Activated T-helper 1 cell treated with anti-CD3 and anti-CD28 coated beads, Interleukin-2, amount 50 U/mL, for 16 hours (primary cell): Measurements from ENCODE around the gene NCBP3.
"Not testable (repeated sequence)": the region's sequence is repeated elsewhere in the genome, so short reads cannot be mapped to it uniquely, and the experiment has no call there.

ENCODE experiments used
- DNase-seq, 2 donors: peaks; one replicate each; pipeline ENCODE4 v3.0.0-alpha.2; 2020; ENCODE audit warnings: low read depth in 1 of 2, low spot score in 1 of 2

Gene NCBP3

GRCh38 chr17:3848229-3848835, 2.3 kb upstream of the NCBP3 start:
- DNase-seq = no peak

- DNase-seq = no peak
Measured at GRCh38 chr17:3847165-3847670, 1.2 kb upstream of the NCBP3 start.

- DNase-seq = no peak
Measured at GRCh38 chr17:3846437-3847164, 555 bp upstream of the NCBP3 start.

- DNase-seq = peak in 1 of 2 donors; percentile 9
Measured at GRCh38 chr17:3845291-3845620, 790 bp downstream of the NCBP3 start.

- not testable (repeated sequence) for DNase-seq
Measured at GRCh38 chr17:3844556-3844955, 1.5 kb downstream of the NCBP3 start.

- peak in 1 of 2 donors; percentile 12 for DNase-seq
Measured at GRCh38 chr17:3843935-3844516, 2.0 kb downstream of the NCBP3 start.

GRCh38 chr17:3838206-3838605, 7.8 kb downstream of the NCBP3 start:
- DNase-seq = no peak

- no peak for DNase-seq
Measured at GRCh38 chr17:3836551-3836950, 9.5 kb downstream of the NCBP3 start.

GRCh38 chr17:3835410-3836229, 10.4 kb downstream of the NCBP3 start:
- no peak for DNase-seq

GRCh38 chr17:3834811-3835210, 11.2 kb downstream of the NCBP3 start:
- no peak for DNase-seq

GRCh38 chr17:3828852-3829232, 17.2 kb downstream of the NCBP3 start:
- no peak for DNase-seq

GRCh38 chr17:3828151-3828851, 17.7 kb downstream of the NCBP3 start:
- DNase-seq = no peak

- DNase-seq = peak; percentile 27 to 35
Measured at GRCh38 chr17:3827124-3827773, 18.8 kb downstream of the NCBP3 start.

GRCh38 chr17:3826191-3826590, 19.9 kb downstream of the NCBP3 start:
- DNase-seq = no peak

- DNase-seq = no peak
Measured at GRCh38 chr17:3821101-3821500, 24.9 kb downstream of the NCBP3 start.

GRCh38 chr17:3818786-3819185, 27.3 kb downstream of the NCBP3 start:
- no peak for DNase-seq

- no peak for DNase-seq
Measured at GRCh38 chr17:3817851-3818605, 28.0 kb downstream of the NCBP3 start.

- no peak for DNase-seq
Measured at GRCh38 chr17:3815925-3816324, 30.1 kb downstream of the NCBP3 start.

- DNase-seq = no peak
Measured at GRCh38 chr17:3815122-3815521, 30.9 kb downstream of the NCBP3 start.

GRCh38 chr17:3814361-3814760, 31.7 kb downstream of the NCBP3 start:
- no peak for DNase-seq
